H7 (cell line): Measurements from ENCODE around the gene ZCCHC7. TPM values are rescaled to one million over a fixed set of nuclear protein-coding genes. Genes with fewer than 3 reads are reported as not detected.
A peak's percentile ranks its signal among the peaks of the same experiment; 100 is the strongest.
"Not testable (repeated sequence)": the region's sequence is repeated elsewhere in the genome, so short reads cannot be mapped to it uniquely, and the experiment has no call there.

Experiments used
- DNase-seq: peaks from one replicate; pipeline ENCODE4 v3.0.0; 2012
- H3K27me3 ChIP-seq: 2 replicates; pipeline ENCODE4 v1.6.0; 2011; ENCODE audit warnings: mild to moderate bottlenecking, low read length; ENCODE audit not compliant: control insufficient read depth, insufficient read depth
- H3K36me3 ChIP-seq: replicated peaks from 2 replicates; pipeline ENCODE4 v1.5.1; 2011; ENCODE audit warnings: low read length; ENCODE audit not compliant: control insufficient read depth, insufficient read depth
- H3K4me3 ChIP-seq: 2 replicates; pipeline ENCODE4 v1.5.1; 2011; ENCODE audit warnings: low read depth, mild to moderate bottlenecking, control low read depth, low read length, moderate library complexity; ENCODE audit not compliant: insufficient read depth
- total RNA-seq: library from RNA; depleted of rRNA; stranded (reverse); fragments of >200 nt; shearing (Covaris generic); gene quantifications from 2 replicates; pipeline ENCODE4 v1.2.3, GENCODE V29; 2014

ZCCHC7 gene
- total RNA-seq, 1 experiment from 2014 or later: 20.5 TPM

- H3K4me3 ChIP-seq: no peak overlapping the region
- DNase-seq: no peak
- no peaks in the 10 kb centered on the region; the same call in 1 of the 2 replicates for H3K36me3 ChIP-seq
- no peaks in the 10 kb centered on the region for H3K27me3 ChIP-seq
Observed at GRCh38 chr9:37290366-37290939, 170.1 kb downstream of the ZCCHC7 start.

GRCh38 chr9:37290940-37291485 is 170.6 kb downstream of the ZCCHC7 start:
- no peak overlapping the region for H3K4me3 ChIP-seq
- H3K36me3 ChIP-seq: no peaks in the 10 kb centered on the region; the same call in 1 of the 2 replicates
- no peaks in the 10 kb centered on the region for H3K27me3 ChIP-seq
- DNase-seq: no peak

GRCh38 chr9:37291612-37292238 is 171.4 kb downstream of the ZCCHC7 start:
- not testable (repeated sequence) for H3K36me3 ChIP-seq, DNase-seq, H3K4me3 ChIP-seq, H3K27me3 ChIP-seq

GRCh38 chr9:37292896-37293295 is 172.5 kb downstream of the ZCCHC7 start:
- Histone ChIP-seq H3K4me3 (no peak overlapping the region), H3K27me3 (no peaks in the 10 kb centered on the region), H3K36me3 (no peaks in the 10 kb centered on the region)
- DNase-seq: no peak

GRCh38 chr9:37293664-37294524 is 173.5 kb downstream of the ZCCHC7 start:
- no peak for DNase-seq
- no peak overlapping the region for H3K4me3 ChIP-seq
- no peaks in the 10 kb centered on the region for H3K27me3 ChIP-seq
- no peaks in the 10 kb centered on the region for H3K36me3 ChIP-seq

- Histone ChIP-seq H3K36me3 (no peaks in the 10 kb centered on the region), H3K4me3 (no peak overlapping the region), H3K27me3 (no peaks in the 10 kb centered on the region)
- no peak for DNase-seq
Observed at GRCh38 chr9:37295178-37295577, 174.8 kb downstream of the ZCCHC7 start.

GRCh38 chr9:37295796-37296195 is 175.4 kb downstream of the ZCCHC7 start:
- peak; percentile 17 for DNase-seq
- Histone ChIP-seq H3K36me3 (no peaks in the 10 kb centered on the region), H3K27me3 (no peaks in the 10 kb centered on the region), H3K4me3 (no peak overlapping the region)

- no peak for DNase-seq
Observed at GRCh38 chr9:37297592-37297991, 177.2 kb downstream of the ZCCHC7 start.

GRCh38 chr9:37300620-37301019 is 180.2 kb downstream of the ZCCHC7 start:
- DNase-seq: no peak
- Histone ChIP-seq H3K4me3 (no peak overlapping the region), H3K36me3 (no peaks in the 10 kb centered on the region), H3K27me3 (no peaks in the 10 kb centered on the region)

More at GRCh38 chr9:37297592-37297991, 177.2 kb downstream of the ZCCHC7 start:
- H3K4me3 ChIP-seq: no peak overlapping the region
- no peaks in the 10 kb centered on the region for H3K36me3 ChIP-seq
- no peaks in the 10 kb centered on the region for H3K27me3 ChIP-seq

- no peak for DNase-seq
- Histone ChIP-seq H3K4me3 (no peak overlapping the region), H3K27me3 (no peaks in the 10 kb centered on the region), H3K36me3 (no peaks in the 10 kb centered on the region)
Observed at GRCh38 chr9:37301042-37301853, 180.9 kb downstream of the ZCCHC7 start.

GRCh38 chr9:37301854-37302172 is 181.4 kb downstream of the ZCCHC7 start:
- H3K36me3 ChIP-seq: no peaks in the 10 kb centered on the region
- H3K27me3 ChIP-seq: no peaks in the 10 kb centered on the region
- no peak for DNase-seq
- no peak overlapping the region for H3K4me3 ChIP-seq

- no peaks in the 10 kb centered on the region for H3K27me3 ChIP-seq
- H3K4me3 ChIP-seq: no peak overlapping the region
- H3K36me3 ChIP-seq: no peaks in the 10 kb centered on the region
- DNase-seq: no peak
Observed at GRCh38 chr9:37302277-37302676, 181.9 kb downstream of the ZCCHC7 start.

- H3K27me3 ChIP-seq, DNase-seq, H3K36me3 ChIP-seq, H3K4me3 ChIP-seq: not testable (repeated sequence)
Observed at GRCh38 chr9:37303272-37303671, 182.9 kb downstream of the ZCCHC7 start.

GRCh38 chr9:37309136-37309535 is 188.8 kb downstream of the ZCCHC7 start:
- H3K4me3 ChIP-seq: no peak overlapping the region
- no peaks in the 10 kb centered on the region for H3K27me3 ChIP-seq
- peak; percentile 30 for DNase-seq
- no peaks in the 10 kb centered on the region for H3K36me3 ChIP-seq
